H1 (cell line): Measurements from ENCODE around the gene GNAQ. TPM values are rescaled to one million over a fixed set of nuclear protein-coding genes. Genes with fewer than 3 reads are reported as not detected.
"Not testable (repeated sequence)": the region's sequence is repeated elsewhere in the genome, so short reads cannot be mapped to it uniquely, and the experiment has no call there.

Experiments
- CTCF ChIA-PET: fragments of 300-600 bp; sonication (Branson Sonifier 250); formaldehyde crosslinking; loops from one replicate; lab custom pipeline; 2021; ENCODE audit not compliant: partially characterized antibody; lab: Charles Lee
- POLR2A ChIA-PET: fragments of 300-600 bp; sonication (Branson Sonifier 250); formaldehyde crosslinking; loops from one replicate; lab custom pipeline; 2021; ENCODE audit warnings: inconsistent platforms; ENCODE audit not compliant: partially characterized antibody; lab: Charles Lee
- DNase-seq, 2 experiments: peaks; one replicate each; pipeline versions ENCODE4 v3.0.0 to v3.0.0-alpha.2; 2010 to 2022; ENCODE audit warnings: low spot score in 2 of 2, low read depth in 1 of 2, mixed read lengths in 1 of 2
- FAIRE-seq: peaks from 2 replicates; lab custom pipeline; 2011; peaks lifted over from hg19 to GRCh38; lab: Jason Lieb, UNC
- H2AFZ ChIP-seq: 2 replicates; pipeline ENCODE4 v1.8.1; 2012; ENCODE audit warnings: low read length, inconsistent platforms
- H2AK5ac ChIP-seq: 2 replicates; pipeline ENCODE4 v1.6.1; 2013; ENCODE audit warnings: low read depth, low read length
- H2BK120ac ChIP-seq: replicated peaks from 2 replicates; pipeline ENCODE3; 2013; ENCODE audit warnings: low read depth, low read length, inconsistent platforms
- H2BK12ac ChIP-seq: 2 replicates; pipeline ENCODE4 v1.6.1; 2013; ENCODE audit warnings: low read depth, low read length
- H2BK15ac ChIP-seq: 2 replicates; pipeline ENCODE4 v1.6.1; 2013; ENCODE audit warnings: low read length
- H2BK20ac ChIP-seq: 2 replicates; pipeline ENCODE4 v1.6.1; 2013; ENCODE audit warnings: low read length
- H2BK5ac ChIP-seq: 2 replicates; pipeline ENCODE4 v1.6.1; 2013; ENCODE audit warnings: low read depth, low read length
- H3K14ac ChIP-seq: 2 replicates; pipeline ENCODE4 v1.6.1; 2013; ENCODE audit warnings: inconsistent platforms; ENCODE audit not compliant: insufficient read length
- H3K18ac ChIP-seq: 2 replicates; pipeline ENCODE4 v1.6.1; 2013; ENCODE audit warnings: low read length; ENCODE audit errors: extremely low read depth
- H3K23ac ChIP-seq: 2 replicates; pipeline ENCODE4 v1.6.1; 2013; ENCODE audit warnings: inconsistent platforms; ENCODE audit not compliant: insufficient read length
- H3K23me2 ChIP-seq: 2 replicates; pipeline ENCODE4 v1.6.1; 2013; ENCODE audit warnings: low read depth, low read length
- H3K27ac ChIP-seq: 2 replicates; pipeline ENCODE4 v1.6.1; 2011; ENCODE audit warnings: low read depth, low read length, inconsistent platforms
- H3K27me3 ChIP-seq, 4 experiments: replicated peaks in 1 of 4; 1 replicate in 1 of 4; 2 replicates in 3 of 4; pipeline versions ENCODE4 v1.6.1 to v1.8.1; 2011 to 2013; ENCODE audit warnings: low read length in 3 of 4, mild to moderate bottlenecking in 3 of 4, inconsistent platforms in 2 of 4, mixed read lengths in 2 of 4, moderate library complexity in 1 of 4; ENCODE audit not compliant: control insufficient read depth in 3 of 4, insufficient read depth in 3 of 4; ENCODE audit errors: extremely low read depth in 1 of 4
- H3K36me3 ChIP-seq, 4 experiments: 2 replicates each; pipeline versions ENCODE4 v1.6.1 to v1.8.1; 2011 to 2013; ENCODE audit warnings: mild to moderate bottlenecking in 4 of 4, low read length in 3 of 4, moderate library complexity in 2 of 4, control low read depth in 1 of 4, inconsistent platforms in 1 of 4; ENCODE audit not compliant: insufficient read depth in 4 of 4, control insufficient read depth in 2 of 4
- H3K4ac ChIP-seq: replicated peaks from 2 replicates; pipeline ENCODE3; 2013; ENCODE audit warnings: low read length, low read depth, mixed read lengths, inconsistent platforms; ENCODE audit not compliant: insufficient read length
- H3K4me1 ChIP-seq, 4 experiments: replicated peaks in 1 of 4; 1 replicate in 1 of 4; 2 replicates in 3 of 4; pipeline versions ENCODE4 v1.6.1 to v1.8.1; 2011 to 2013; ENCODE audit warnings: low read length in 3 of 4, inconsistent platforms in 2 of 4, mixed read lengths in 1 of 4; ENCODE audit not compliant: insufficient read depth in 4 of 4, control insufficient read depth in 3 of 4
- H3K4me2 ChIP-seq, 2 experiments: 2 replicates each; pipeline versions ENCODE4 v1.6.1 to v1.8.1; 2011 to 2013; ENCODE audit warnings: low read depth in 2 of 2, low read length in 2 of 2, control low read depth in 1 of 2, inconsistent platforms in 1 of 2, mild to moderate bottlenecking in 1 of 2; ENCODE audit not compliant: insufficient read depth in 1 of 2
- H3K4me3 ChIP-seq, 4 experiments: fragments of 200-600, 300-600 bp in 1 of 4; sonication (generic), shearing (Covaris generic), sonication (Bioruptor Twin) in 1 of 4; 2 replicates each; pipeline versions ENCODE4 v1.5.1 to v1.8.1; 2011 to 2016; ENCODE audit warnings: low read length in 4 of 4, low read depth in 3 of 4, control low read depth in 2 of 4, inconsistent platforms in 2 of 4, mild to moderate bottlenecking in 2 of 4, mixed read lengths in 1 of 4, moderate library complexity in 1 of 4; ENCODE audit not compliant: insufficient read depth in 2 of 4; ENCODE audit errors: extremely low read depth in 1 of 4
- H3K56ac ChIP-seq: replicated peaks from 2 replicates; pipeline ENCODE3; 2013; ENCODE audit warnings: low read depth, mild to moderate bottlenecking, mixed read lengths, low read length, inconsistent platforms; ENCODE audit not compliant: insufficient read length
- H3K79me1 ChIP-seq: 2 replicates; pipeline ENCODE4 v1.6.1; 2013; ENCODE audit warnings: low read depth, low read length, control low read depth
- H3K79me2 ChIP-seq, 2 experiments: 2 replicates each; pipeline versions ENCODE4 v1.6.1 to v1.8.1; 2012 to 2013; ENCODE audit warnings: low read length in 2 of 2, mild to moderate bottlenecking in 2 of 2, inconsistent platforms in 1 of 2; ENCODE audit not compliant: insufficient read depth in 2 of 2, control insufficient read depth in 1 of 2
- H3K9ac ChIP-seq, 4 experiments: replicated peaks in 1 of 4; 1 replicate in 1 of 4; 2 replicates in 3 of 4; pipeline versions ENCODE4 v1.6.1 to v1.8.1; 2011 to 2013; ENCODE audit warnings: low read depth in 3 of 4, low read length in 3 of 4, control low read depth in 2 of 4, mild to moderate bottlenecking in 2 of 4, moderate library complexity in 2 of 4, inconsistent platforms in 1 of 4; ENCODE audit errors: extremely low read depth in 1 of 4
- H3K9me3 ChIP-seq, 2 experiments: 2 replicates each; pipeline versions ENCODE4 v1.6.1 to v1.8.1; 2012 to 2013; ENCODE audit warnings: mild to moderate bottlenecking in 2 of 2, moderate library complexity in 2 of 2, control low read depth in 1 of 2, inconsistent platforms in 1 of 2, low read depth in 1 of 2, low read length in 1 of 2, mixed read lengths in 1 of 2; ENCODE audit not compliant: insufficient read depth in 2 of 2
- H4K20me1 ChIP-seq, 2 experiments: replicated peaks in 1 of 2; 2 replicates each; pipeline versions ENCODE3 to v1.8.1; 2011 to 2013; ENCODE audit warnings: inconsistent platforms in 2 of 2, low read length in 2 of 2, mild to moderate bottlenecking in 1 of 2; ENCODE audit not compliant: insufficient read depth in 2 of 2, control insufficient read depth in 1 of 2
- H4K5ac ChIP-seq: 2 replicates; pipeline ENCODE4 v1.6.1; 2013; ENCODE audit warnings: low read length, low read depth, mixed read lengths, inconsistent platforms; ENCODE audit not compliant: insufficient read length
- H4K8ac ChIP-seq: 2 replicates; pipeline ENCODE4 v1.8.0; 2013; ENCODE audit warnings: mild to moderate bottlenecking, moderate library complexity, low read length, inconsistent platforms; ENCODE audit not compliant: insufficient read depth; ENCODE audit errors: extremely low read depth
- H4K91ac ChIP-seq: replicated peaks from 2 replicates; pipeline ENCODE3; 2013; ENCODE audit warnings: low read length, mixed read lengths, inconsistent platforms; ENCODE audit not compliant: insufficient read length
- CTCF ChIP-seq, 3 experiments: IDR thresholded peaks; 1 replicate in 2 of 3; 2 replicates in 1 of 3; pipeline versions ENCODE4 v1.5.1 to v1.6.1; 2011; ENCODE audit warnings: low read length in 3 of 3, mild to moderate bottlenecking in 3 of 3, inconsistent platforms in 2 of 3, low read depth in 1 of 3, moderate library complexity in 1 of 3; ENCODE audit not compliant: insufficient read depth in 1 of 3; ENCODE audit errors: control extremely low read depth in 1 of 3
- RAD21 ChIP-seq, 2 experiments: IDR thresholded peaks in 1 of 2; conservative IDR thresholded peaks in 1 of 2; 2 replicates each; pipeline ENCODE4 v1.6.1; 2011; ENCODE audit warnings: low read depth in 2 of 2, low read length in 2 of 2, improper control_type of control experiment in 1 of 2, inconsistent platforms in 1 of 2, mild to moderate bottlenecking in 1 of 2, moderate library complexity in 1 of 2
- WGBS, 2 experiments: shearing (Covaris generic) in 1 of 2; methylation state at CpG; one replicate each; pipeline versions ENCODE4 v1.1.6 to v1.1.7; 2013 to 2015; ENCODE audit warnings: low lambda C conversion rate in 2 of 2, mixed read lengths in 2 of 2, inconsistent platforms in 1 of 2, low coverage in 1 of 2, missing lambda C conversion rate in 1 of 2; ENCODE audit not compliant: insufficient replicate concordance in 2 of 2, insufficient coverage in 1 of 2, insufficient read length in 1 of 2; ENCODE audit errors: extremely low coverage in 1 of 2, missing lambda C conversion rate in 1 of 2; 5-methylcytosine and 5-hydroxymethylcytosine counted together
- polyA plus RNA-seq, 7 experiments: library from polyadenylated mRNA; depleted of rRNA in 3 of 7; stranded (reverse) in 5 of 7; unstranded in 2 of 7; fragments of >200 nt in 5 of 7; fragments of 200-250 nt in 2 of 7; gene quantifications; 1 replicate in 5 of 7; 2 replicates in 1 of 7; 4 replicates in 1 of 7; pipeline versions ENCODE4 v1.2.1 to v1.2.3, GENCODE V29; 2011 to 2013; ENCODE audit warnings: missing spikeins in 2 of 7, mixed read lengths in 2 of 7
- total RNA-seq: library from RNA; stranded (reverse); fragmentation: NEBNext Ultra II Directional; extraction: Animal tissue kit (Norgen Biotek cat#: 25700); gene quantifications from 2 replicates; pipeline ENCODE4 v1.2.1, GENCODE V29; 2021

The GNAQ gene
- total and polyA plus RNA-seq, 2 of the 8 experiments (the other 6 are each of a cell fraction or from before 2014, with no cell fraction given), result 22.8 to 63.8 TPM

GRCh38 chr9:77690723-77691122 lies 340.9 kb downstream of the GNAQ start:
- H2AFZ ChIP-seq, H3K79me2 ChIP-seq, H3K27me3 ChIP-seq, H2BK12ac ChIP-seq, H3K9ac ChIP-seq, H2BK5ac ChIP-seq, H3K36me3 ChIP-seq, H4K20me1 ChIP-seq, H4K91ac ChIP-seq, H2BK15ac ChIP-seq, H3K4ac ChIP-seq, POLR2A ChIA-PET, H4K5ac ChIP-seq, H3K4me2 ChIP-seq, FAIRE-seq, H2AK5ac ChIP-seq, H3K4me3 ChIP-seq, H2BK120ac ChIP-seq, H3K14ac ChIP-seq, DNase-seq, H4K8ac ChIP-seq, H3K27ac ChIP-seq, H3K23me2 ChIP-seq, H2BK20ac ChIP-seq, H3K79me1 ChIP-seq, H3K4me1 ChIP-seq, H3K56ac ChIP-seq, H3K23ac ChIP-seq: not testable (repeated sequence)
- TF ChIP-seq RAD21 (IDR thresholded peaks at IDR 0.05 in 1 of 2, conservative IDR thresholded peaks at IDR 0.05 in 1 of 2; ENCODE audit: low read depth in 2 of 2, low read length in 2 of 2) (peak; percentile 27 to 47; a peak in 3 of 4 replicates), CTCF (IDR thresholded peaks at IDR 0.05; ENCODE audit: control extremely low read depth in 1 of 3, insufficient read depth in 1 of 3, low read depth in 1 of 3, low read length in 3 of 3) (peak in 1 of 3 experiments; percentile 8; a peak in 2 of 4 replicates)
- CTCF ChIA-PET, result interaction anchor here (0.9 to 4.1 kb wide), 8 partner anchors 9 to 258 kb away, joined by 3 to 13 read pairs (median 4); no protein-coding TSS in a partner anchor
- H3K18ac ChIP-seq, result peak overlapping the region; percentile 48; the same call in 1 of the 2 replicates
- peaks cover 8 to 10% of the 10 kb centered on the region in 2 experiments; a peak in 2 of 4 replicates for H3K9me3 ChIP-seq
- 93% methylated on average over 3 of the region's 3 CpGs; no CpG with 5 or more reads in 1 of the 2 experiments for WGBS, 2 experiments
